ENCODE measurements around the gene GIT1. TPM values are rescaled to one million over a fixed set of nuclear protein-coding genes. Genes with fewer than 3 reads are reported as not detected.

The GIT1 gene
- total and polyA plus RNA-seq, 2 experiments from 2014 or later = 37.5 to 52.1 TPM

DNA sequence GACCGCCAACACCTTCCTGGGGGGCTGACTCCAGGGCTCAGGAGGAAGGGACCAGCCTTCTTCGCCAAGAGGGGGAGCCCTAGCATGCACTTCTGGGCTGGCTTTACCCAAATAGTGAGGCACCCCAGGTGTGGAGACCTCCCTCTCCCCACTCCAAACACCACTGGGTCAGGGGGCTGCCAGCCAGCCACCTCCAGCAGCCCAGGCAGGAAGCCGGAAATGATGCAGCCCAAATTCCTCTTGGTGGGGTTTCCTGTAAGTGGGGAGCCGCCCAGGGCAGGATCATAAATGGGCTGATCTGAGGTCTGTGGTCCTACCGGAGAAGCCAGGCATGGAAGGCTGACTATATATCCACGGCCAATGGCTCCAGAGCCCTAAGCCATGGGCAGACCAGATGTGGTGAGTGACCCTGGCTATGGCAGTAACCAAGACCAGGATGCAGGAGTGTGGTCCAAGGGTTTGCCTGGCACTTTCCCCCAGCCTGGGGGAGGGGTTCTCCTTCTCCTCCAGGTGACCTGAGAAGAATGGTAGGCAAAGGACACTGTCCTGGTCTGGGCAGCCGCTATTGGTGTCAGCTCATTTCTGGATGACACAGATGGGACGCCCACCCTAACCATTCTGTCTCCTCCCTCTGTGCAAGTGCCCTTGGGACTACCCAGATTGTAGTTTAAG is 4.2 kb downstream of the GIT1 start:
- no peak overlapping the region for H3K27ac ChIP-seq
- H3K4me1 ChIP-seq (ENCODE audit: low read depth) = peaks cover 11% of the 10 kb centered on the region

DNA sequence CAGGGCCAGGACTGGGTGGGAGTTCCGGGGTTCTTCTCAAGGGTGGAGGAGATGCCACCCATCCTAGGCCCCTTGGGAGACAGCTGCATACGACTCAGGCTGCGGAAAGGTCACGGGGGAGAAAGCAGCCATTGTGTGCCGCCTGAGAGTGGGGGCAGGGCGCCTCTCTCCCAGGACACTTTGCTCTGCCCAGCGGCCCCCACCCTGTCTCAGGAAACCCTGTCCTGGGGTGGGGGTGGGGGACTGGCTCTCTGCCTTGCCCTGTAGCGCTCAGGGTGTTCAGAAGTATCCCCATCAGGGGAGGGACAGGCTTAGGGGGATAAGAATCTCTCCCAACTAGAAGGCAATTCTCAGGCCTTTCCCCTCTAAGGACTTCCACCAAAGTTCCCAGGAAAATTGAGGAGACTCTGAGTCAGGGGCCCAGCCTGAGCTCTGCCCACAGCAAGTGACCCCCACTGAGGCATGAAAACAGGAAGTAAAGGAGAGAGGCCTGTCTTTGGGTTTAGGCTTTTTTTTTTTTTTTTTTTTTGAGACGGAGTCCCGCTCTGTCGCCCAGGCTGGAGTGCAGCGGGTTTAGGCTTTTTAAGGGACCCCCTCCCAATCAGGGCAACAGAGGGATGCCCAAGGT is 4.9 kb downstream of the GIT1 start:
- peaks cover 7% of the 10 kb centered on the region for H3K4me1 ChIP-seq (ENCODE audit: low read depth)
- no peaks in the 10 kb centered on the region for H3K27me3 ChIP-seq
- TF ChIP-seq, protein P1, sequence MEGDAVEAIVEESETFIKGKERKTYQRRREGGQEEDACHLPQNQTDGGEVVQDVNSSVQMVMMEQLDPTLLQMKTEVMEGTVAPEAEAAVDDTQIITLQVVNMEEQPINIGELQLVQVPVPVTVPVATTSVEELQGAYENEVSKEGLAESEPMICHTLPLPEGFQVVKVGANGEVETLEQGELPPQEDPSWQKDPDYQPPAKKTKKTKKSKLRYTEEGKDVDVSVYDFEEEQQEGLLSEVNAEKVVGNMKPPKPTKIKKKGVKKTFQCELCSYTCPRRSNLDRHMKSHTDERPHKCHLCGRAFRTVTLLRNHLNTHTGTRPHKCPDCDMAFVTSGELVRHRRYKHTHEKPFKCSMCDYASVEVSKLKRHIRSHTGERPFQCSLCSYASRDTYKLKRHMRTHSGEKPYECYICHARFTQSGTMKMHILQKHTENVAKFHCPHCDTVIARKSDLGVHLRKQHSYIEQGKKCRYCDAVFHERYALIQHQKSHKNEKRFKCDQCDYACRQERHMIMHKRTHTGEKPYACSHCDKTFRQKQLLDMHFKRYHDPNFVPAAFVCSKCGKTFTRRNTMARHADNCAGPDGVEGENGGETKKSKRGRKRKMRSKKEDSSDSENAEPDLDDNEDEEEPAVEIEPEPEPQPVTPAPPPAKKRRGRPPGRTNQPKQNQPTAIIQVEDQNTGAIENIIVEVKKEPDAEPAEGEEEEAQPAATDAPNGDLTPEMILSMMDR (IDR thresholded peaks at IDR 0.05; ENCODE audit: low read depth, low read length) = no peak
- H3K9me3 ChIP-seq (ENCODE audit: low read depth) = no peaks in the 10 kb centered on the region
- no peak overlapping the region for H3K4me3 ChIP-seq
- H3K27ac ChIP-seq = no peak overlapping the region
- H3K36me3 ChIP-seq = no peaks in the 10 kb centered on the region
- DNase-seq (ENCODE audit: low read depth in 1 of 2, low spot score in 1 of 2) = no peak

More for the DNA sequence above, 4.2 kb downstream of the GIT1 start:
- H3K27me3 ChIP-seq = no peaks in the 10 kb centered on the region
- H3K4me3 ChIP-seq = no peak overlapping the region
- no peaks in the 10 kb centered on the region for H3K36me3 ChIP-seq
- TF ChIP-seq, protein P1 (IDR thresholded peaks at IDR 0.05; ENCODE audit: low read depth, low read length) = peak; percentile 38
- peak in 1 of 2 donors; percentile 45 for DNase-seq (ENCODE audit: low read depth in 1 of 2, low spot score in 1 of 2)
- H3K9me3 ChIP-seq (ENCODE audit: low read depth) = no peaks in the 10 kb centered on the region

DNA sequence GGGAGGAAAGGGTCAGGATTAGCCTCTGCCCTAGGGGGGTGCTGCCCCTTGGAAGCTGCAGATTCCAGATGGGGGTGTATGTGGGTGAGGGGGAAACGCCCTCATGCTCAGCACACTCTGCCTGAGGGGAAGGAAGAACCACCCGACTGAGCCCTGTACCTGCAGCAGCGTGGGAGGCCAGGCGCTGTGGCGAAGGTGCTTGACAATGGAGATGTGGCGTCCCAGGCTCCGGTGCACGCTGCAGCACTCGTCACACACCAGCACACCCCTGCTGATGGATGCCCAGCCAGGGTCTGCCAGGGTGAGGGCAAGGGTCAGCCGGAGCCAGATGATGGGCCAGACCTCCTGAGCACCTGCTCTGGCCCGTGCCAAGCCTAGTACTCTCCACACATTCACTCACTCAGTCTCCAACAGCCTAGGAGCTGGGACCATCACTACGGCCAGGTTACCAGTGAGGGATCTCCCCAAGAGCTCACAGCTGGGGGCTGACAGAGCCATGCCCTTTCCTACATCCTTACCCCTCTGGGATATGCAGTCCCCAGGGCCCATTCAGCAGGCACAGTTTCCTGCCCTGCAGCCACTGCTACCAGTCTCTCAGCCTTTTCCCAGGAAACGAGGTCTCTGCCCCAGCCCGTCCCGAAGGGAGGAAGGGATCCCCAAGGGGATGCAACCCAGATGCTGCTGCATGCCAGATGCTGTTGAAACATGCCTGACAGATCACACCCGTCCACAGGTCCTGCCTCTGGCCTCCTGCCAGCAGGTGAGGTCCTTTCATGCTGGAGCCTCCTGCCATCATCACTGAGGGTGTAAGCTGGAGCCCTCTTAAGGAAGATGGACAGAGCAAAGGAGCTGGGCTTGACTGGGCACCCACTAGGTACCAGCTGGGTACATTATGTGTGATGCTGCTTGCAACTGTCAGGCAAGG is 5.9 kb downstream of the GIT1 start:
- Histone ChIP-seq H3K27ac (no peak overlapping the region), H3K4me1 (ENCODE audit: low read depth) (peaks cover 7% of the 10 kb centered on the region), H3K36me3 (no peaks in the 10 kb centered on the region), H3K9me3 (ENCODE audit: low read depth) (no peaks in the 10 kb centered on the region), H3K4me3 (no peak overlapping the region), H3K27me3 (no peaks in the 10 kb centered on the region)
- no peak for DNase-seq (ENCODE audit: low read depth in 1 of 2, low spot score in 1 of 2)
- TF ChIP-seq, protein P1 (IDR thresholded peaks at IDR 0.05; ENCODE audit: low read depth, low read length) = no peak

DNA sequence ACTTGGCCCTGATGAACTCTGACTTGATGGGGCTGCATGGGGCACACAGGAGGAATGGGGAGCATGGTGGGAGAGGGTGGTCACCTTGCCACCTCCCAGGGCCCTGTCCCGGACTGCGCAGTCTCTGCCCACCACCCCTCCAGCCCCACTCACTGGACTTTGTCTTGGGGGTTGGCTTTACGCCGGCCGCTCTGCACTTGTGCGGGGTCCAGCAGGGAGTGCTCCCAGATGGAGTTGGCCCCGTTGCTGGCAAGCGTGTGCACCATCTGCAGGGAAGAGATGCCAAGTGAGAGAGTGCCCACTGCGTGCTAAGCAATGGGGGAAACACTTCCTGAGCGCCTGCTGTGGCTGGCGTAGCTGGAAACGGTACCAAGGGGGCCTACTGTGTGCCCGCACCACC is 6.7 kb downstream of the GIT1 start:
- H3K36me3 ChIP-seq = no peaks in the 10 kb centered on the region
- no peaks in the 10 kb centered on the region for H3K9me3 ChIP-seq (ENCODE audit: low read depth)
- DNase-seq (ENCODE audit: low read depth in 1 of 2, low spot score in 1 of 2) = no peak
- peaks cover 4% of the 10 kb centered on the region for H3K4me1 ChIP-seq (ENCODE audit: low read depth)
- TF ChIP-seq, protein P1 (IDR thresholded peaks at IDR 0.05; ENCODE audit: low read depth, low read length) = no peak
- H3K27me3 ChIP-seq = no peaks in the 10 kb centered on the region
- H3K27ac ChIP-seq = no peak overlapping the region
- H3K4me3 ChIP-seq = no peak overlapping the region

DNA sequence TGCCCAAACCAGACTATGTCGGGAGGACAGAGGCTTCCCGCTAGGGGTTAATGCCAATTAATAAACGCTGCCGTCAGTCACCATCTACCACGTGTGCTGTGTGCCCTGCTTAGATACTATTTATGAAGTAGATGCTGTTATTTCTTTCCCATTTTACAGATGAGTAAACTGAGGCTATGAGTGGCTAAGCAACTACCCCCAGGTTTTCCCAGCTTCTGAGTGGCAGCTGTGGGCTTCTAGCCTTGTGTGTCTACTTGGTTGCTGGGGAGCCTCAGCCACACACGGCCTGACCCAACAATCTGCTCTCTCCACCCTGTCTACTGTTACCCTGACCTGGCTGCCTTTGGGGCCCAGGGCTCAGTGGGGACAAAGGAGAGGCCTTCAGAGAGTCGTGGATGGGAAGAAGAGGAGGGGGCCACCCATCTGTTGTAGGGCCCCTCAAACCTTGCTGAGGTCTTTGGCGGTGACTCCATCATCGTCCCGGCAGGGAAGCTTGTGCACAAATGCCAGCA is 7.1 kb downstream of the GIT1 start:
- TF ChIP-seq, protein P1 (IDR thresholded peaks at IDR 0.05; ENCODE audit: low read depth, low read length) = no peak
- Histone ChIP-seq H3K27ac (no peak overlapping the region), H3K9me3 (ENCODE audit: low read depth) (no peaks in the 10 kb centered on the region), H3K27me3 (no peaks in the 10 kb centered on the region), H3K4me3 (no peak overlapping the region), H3K36me3 (no peaks in the 10 kb centered on the region), H3K4me1 (ENCODE audit: low read depth) (peaks cover 4% of the 10 kb centered on the region)
- DNase-seq (ENCODE audit: low read depth in 1 of 2, low spot score in 1 of 2) = no peak
